Ureter (tissue), 1 donor: ENCODE results near the gene GHRHR. TPM values are rescaled to one million over a fixed set of nuclear protein-coding genes. Genes with fewer than 3 reads are reported as not detected.

ENCODE experiments used
- DNase-seq: peaks from one replicate; pipeline ENCODE4 v3.0.0-alpha.2; 2020; ENCODE audit warnings: low spot score
- total RNA-seq: library from RNA; stranded (reverse); gene quantifications from one replicate; pipeline ENCODE4 v1.2.4, GENCODE V29; 2023
- donor health status: DM: yes; HTN: yes; CAD: no.

The GHRHR gene
- total RNA-seq, 1 donor from 2014 or later = not detected

DNA sequence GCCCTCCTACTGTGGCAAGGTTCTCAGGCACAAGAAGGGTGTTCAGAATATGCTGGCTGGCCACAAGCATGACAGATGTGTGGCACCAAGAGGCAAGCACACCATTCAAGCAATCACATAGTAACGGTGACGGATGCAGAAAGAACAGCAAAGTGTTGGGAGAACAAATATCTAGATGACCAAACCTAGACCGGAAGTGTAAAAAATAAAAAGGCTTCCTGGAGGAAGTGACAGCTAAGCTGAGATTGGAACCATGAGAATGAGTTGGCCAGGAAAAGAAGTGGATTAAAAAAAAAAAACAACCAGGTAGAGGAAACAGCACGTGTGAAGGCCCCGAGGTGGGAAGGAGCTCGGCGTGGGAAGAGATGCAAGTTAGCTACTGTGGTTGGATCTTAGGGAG lies 22.0 kb downstream of the GHRHR start:
- DNase-seq = no peak

DNA sequence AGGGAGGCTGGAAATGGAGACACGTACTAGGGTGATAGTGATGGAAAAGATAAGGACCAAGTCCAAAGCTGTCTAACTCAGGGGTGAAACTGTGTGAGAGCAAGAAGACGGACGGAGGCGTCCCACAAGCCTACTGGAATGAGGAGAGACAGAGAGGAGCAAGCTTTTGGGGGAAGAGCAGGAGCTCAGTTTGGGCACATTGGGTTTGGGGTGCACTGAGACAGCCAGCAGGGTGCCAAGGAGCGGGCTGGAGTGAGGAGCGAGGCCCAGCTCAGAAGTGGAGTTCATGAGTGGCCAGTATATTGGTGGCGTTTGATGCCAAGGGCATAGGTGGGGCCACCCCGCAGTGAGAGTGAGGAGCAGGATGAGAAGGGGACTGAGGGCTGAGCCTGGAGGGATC lies 22.6 kb downstream of the GHRHR start:
- DNase-seq = no peak

GRCh38 chr7:30986738-30987137 lies 23.0 kb downstream of the GHRHR start:
- no peak for DNase-seq

- DNase-seq = no peak
Measured at GRCh38 chr7:30987178-30987577, 23.4 kb downstream of the GHRHR start.

- no peak for DNase-seq
Measured at GRCh38 chr7:30987936-30988335, 24.2 kb downstream of the GHRHR start.

GRCh38 chr7:30988351-30989005 lies 24.7 kb downstream of the GHRHR start:
- DNase-seq = peak; percentile 79

DNA sequence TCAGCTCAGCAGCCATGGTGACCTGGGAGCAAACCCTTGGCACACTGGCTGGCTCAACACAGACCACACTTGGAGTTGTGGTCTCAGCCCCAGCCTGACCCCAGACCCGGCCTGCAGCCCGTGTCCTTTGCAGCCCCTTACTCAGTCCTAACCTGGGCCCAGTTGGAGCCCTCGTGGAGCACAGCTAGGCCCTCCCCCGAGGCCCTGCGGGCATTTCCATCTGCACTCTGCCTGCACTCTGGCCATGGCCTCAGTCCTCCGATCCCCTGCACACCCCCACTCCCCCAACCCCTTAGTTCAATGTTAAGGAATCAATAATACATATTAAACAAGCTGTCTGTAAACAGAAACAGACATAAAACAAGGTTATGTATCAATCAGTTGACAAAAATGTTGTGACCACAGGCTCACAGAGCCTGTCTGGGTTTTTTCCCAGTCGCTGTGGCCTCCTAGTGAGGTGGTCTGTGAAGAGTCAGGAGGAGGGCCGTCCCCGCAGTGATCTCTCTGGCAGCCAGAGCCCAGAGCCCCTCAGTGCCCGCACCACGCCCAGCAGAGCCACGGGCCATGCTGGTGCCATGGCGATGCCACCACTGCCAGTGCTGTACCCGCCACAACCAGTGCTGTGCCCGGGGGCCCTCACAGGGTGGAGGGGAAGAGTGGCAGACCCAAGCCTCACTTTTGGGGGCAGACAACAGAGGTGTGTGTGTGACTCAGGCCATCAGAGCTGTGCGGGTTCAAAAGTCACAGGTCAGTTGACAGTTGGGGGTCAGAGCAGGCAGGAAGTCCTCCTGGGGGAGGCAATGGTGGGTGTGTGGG lies 25.5 kb downstream of the GHRHR start:
- no peak for DNase-seq

DNA sequence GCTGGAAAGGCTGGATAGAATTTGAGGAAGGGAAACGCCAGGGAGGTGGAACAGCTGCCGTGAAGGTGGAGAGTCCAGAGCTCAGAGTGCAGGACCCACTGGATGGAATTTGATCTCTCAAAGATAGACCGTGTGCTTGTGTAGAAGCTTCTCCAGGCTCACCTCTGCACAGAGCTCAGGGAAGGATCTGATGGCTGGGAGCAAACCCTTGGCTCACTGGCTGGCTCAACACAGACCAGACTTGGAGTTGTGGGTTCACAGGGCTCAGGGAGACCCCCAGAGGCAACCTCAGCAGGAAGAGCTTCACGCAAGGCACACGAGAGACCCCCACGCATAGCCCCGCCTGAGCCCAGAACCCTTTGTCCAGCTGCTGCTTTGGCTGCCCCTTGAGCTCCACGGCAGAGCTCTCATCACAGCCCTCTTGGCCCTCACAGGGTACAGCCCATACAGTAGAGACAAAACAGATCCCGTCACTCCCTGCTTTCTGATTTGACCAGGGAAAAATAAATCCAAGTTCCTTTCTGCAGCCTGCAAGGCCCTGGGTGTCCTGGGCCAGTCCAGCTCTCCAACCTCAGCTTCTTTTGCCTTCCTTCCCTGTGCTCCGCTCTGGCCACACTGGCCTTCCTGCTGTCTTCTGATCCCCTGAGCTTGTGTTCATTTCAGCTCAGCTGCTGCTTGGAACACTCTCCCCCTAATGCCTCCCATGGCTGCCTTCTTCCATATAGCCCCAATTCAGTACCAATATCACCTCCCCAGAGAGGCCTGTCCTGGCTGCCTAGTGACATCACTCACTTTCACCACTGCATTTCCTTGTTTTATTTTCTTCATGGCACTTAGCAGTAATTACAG lies 26.3 kb downstream of the GHRHR start:
- DNase-seq = no peak

DNA sequence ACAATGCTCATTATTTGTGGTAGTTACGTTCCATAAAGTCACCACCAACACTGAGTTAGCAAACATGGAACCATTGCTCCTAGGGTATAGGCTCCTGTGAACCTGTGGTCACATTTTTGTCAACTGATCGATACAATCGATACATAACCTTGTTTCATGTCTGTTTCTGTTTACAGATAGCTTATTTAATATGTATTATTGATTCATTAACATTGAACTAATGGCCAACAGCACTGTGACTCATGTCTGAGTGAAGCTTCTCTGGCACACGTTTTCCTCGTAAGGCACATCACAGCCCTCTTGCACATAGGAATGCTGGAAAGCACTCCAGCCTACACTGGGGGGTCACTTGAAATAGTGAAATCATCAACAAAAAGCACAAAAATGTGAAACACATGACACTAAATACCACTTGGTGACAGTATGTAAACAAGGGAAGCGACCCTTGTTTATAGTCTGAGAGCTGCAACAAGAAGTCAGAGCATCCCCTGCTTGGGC lies 27.0 kb downstream of the GHRHR start:
- no peak for DNase-seq

DNA sequence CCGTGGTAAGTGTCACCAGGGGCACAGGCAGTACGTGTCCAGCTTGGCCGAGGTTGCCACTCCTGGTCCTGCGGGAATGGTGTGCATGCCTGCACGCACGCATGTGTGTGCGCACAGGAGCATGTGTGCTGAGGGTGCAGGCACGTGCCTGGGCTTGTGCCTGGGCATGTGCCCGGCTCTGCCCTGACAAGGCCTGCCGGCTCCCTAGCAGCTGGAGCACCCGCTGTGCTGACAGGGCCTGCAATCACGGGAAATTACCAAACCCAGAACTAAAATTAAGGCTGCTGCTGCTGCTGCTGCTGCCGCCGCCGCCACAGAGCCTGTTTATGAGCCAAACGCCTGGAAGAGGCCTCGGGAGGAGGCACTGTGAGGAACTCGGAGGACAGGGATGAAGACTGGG lies 28.7 kb downstream of the GHRHR start:
- peak; percentile 63 for DNase-seq

DNA sequence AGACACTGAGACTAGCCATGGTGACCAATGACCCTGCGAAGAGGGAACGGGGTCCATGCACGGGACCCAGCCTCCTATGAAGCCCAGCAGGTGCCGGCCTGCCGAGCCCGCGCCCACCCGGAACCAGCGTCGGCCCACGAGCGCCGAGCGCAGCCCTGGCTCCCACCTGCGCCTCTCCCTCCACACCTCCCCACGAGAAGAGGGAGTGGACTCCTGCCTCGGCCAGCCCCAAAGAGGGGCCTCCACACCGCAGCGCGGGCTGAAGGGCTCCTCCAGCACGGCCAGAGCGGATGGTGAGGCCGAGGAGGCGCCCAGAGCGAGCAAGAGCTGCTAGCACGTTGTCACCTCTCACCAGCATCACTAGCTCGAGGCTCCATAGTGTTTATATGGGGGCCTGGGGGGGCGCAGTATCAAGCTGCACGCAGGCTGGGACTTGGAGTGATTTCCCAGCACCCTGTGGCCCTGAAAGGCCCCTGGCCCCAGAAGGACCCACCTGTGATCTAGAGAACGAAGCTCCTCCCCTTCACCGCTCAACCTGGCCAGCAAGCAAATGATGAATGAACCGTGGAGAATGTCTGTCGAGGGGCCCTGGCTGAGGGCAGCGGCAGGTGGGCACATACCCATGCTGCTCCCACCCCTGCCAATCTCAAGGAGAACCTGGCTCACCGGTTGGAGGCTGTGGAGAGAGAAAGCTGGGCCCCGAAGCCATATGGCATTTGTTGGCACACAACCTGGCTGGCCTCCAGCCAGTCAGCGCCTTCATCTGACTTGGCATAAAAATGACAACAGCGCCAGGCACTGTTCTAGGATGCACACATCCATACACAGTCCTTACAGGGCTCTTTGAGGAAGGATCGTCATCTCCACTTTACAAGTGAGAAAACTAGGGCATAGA lies 30.7 kb downstream of the GHRHR start:
- DNase-seq = no peak

GRCh38 chr7:30995536-30995935 lies 31.8 kb downstream of the GHRHR start:
- no peak for DNase-seq

- no peak for DNase-seq
Measured at GRCh38 chr7:30996256-30996655, 32.5 kb downstream of the GHRHR start.

DNA sequence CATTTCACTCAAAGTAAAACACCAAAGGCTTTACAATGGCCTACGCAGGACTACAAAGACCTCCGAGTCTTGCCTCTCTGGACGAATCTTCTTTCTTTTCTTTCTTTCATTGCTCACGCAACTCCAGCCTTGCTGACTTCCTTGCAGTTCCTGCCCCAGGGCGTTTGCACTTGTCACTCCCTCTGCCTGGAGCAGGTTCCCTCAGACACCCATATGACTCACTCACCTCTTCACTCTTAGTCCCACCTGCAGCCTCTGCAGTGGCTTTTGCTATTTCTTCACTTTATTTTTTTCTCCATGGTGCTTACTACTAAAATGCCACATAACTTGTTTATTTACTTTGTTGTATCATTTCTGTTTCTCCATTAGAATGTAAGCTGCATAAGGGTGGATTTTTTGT lies 33.1 kb downstream of the GHRHR start:
- no peak for DNase-seq

DNA sequence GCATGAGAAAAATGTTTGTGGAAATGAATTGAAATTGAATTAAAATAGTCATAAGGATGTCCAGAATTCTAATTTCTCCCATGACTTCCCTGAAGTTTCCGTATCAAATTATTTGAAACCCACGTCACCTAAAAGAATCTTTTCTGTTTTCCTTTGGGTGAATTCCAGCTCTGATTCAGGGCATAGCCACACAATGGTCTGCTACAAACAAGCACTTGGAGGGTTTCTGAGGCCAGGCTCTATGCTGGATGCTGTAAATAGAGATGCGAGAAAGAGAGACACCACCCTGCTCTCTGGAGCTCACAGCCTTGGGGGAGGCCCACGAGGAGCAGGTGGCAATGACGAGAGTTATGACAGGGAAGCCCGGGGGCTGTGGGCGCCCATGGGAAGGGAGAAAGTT lies 33.6 kb downstream of the GHRHR start:
- DNase-seq = no peak

DNA sequence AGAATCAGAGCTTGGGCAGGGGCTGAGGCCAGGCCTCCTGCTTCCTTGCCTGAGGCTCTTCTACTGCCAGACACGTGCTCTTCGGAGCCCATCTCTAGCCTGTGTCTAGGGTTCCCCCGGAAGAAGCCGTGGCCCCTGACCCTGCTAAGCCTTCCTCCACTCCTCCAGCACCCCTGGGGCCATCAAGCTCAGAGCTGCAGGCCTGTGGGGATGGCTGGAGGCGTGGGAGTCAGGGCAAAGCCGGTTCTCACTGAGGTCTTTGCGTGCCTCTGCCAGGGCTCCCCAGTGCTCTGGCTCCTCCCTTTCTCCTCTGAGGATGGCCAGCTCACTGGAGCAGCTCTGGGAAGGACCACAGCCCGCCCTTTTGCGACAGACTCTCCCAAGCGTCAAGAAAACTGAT lies 34.4 kb downstream of the GHRHR start:
- no peak for DNase-seq

GRCh38 chr7:31000161-31000693 lies 36.5 kb downstream of the GHRHR start:
- DNase-seq = no peak

DNA sequence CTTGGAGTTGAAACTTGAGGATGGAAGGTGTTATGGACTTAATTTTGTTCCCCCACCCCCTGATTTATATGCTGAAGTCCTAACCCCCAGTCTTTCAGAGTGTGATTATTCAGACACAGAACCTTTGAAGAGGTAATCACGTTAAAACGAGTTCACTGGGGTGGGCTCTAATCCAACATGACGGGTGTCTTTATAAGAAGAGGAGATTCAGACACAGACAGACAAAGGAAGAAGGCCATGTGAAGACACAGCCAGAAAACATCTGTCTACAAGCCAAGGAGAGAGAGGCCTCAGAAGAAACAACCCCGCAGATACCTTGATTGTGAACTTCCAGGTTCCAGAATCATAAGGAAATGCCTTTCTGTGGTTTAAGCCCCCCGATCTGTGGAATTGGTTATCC lies 37.0 kb downstream of the GHRHR start:
- DNase-seq = no peak

DNA sequence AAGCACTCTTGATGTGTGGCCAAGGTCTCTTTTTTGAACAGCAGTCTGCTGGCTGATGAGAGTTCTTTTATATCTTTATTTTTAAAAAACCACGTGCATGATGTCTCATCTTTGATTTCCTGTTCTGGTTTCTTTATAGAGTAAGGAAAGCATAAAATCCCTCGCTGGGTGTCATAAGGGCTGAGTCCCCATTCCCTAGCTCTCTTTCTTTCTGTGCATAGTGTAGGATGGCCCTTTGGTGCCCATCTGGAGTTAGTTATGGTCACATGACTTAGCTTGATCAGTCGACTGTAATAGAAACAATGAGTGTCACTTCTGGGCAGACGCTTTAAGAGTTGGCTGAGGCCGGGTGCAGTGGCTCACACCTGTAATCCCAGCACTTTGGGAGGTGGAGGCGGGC lies 38.5 kb downstream of the GHRHR start:
- DNase-seq = no peak

DNA sequence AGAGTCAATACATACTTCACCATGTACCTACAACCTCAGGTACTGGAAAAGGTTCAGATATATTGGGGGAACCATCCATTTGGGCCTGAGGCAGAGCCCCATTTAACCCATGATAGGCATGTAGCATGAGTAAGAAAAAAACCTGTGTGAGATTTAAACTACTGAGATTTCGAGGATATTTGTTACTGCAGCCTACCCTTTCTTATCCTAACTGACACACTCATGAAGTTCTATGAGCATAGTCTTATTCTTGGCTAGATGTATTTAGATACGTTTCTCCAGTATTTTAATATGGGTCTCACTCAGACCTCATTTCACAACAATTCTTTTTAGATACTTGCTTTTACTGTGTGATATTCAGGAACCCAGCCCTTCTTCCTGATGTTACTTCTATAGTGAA lies 39.3 kb downstream of the GHRHR start:
- no peak for DNase-seq

DNA sequence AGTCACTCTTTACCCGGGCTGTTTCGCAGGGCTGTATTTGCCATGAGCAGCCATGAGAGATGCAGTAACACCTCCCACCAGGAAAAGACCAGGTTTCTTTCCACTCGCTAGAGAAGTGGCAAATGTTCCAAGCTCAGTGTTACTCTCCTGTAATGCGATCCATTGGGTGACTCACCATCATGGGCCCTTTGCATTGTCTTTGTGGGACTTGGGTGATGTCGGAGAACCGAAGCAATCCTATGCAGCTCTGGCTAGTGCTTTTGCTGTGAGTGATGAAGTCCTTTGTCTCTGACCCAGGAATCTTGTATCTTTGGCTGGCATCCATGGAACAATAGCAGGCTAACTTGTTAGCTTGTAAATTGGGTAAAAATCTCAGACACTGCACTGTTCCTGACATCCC lies 40.0 kb downstream of the GHRHR start:
- no peak for DNase-seq
